MCF 10A (cell line): Measurements from ENCODE around the gene GNAO1. TPM values are rescaled to one million over a fixed set of nuclear protein-coding genes. Genes with fewer than 3 reads are reported as not detected.
A peak's percentile ranks its signal among the peaks of the same experiment; 100 is the strongest.

Experiments used
- BruUV-seq: library from RNA; stranded (reverse); fragments of 400-500 nt; replicated peaks from 2 replicates; lab custom pipeline; 2021; lab: Mats Ljungman, UMichigan
- CTCF ChIA-PET: fragments of 300-600 bp; sonication (Branson Sonifier 250); formaldehyde crosslinking; extraction: SDS; loops from one replicate; lab custom pipeline; 2021; ENCODE audit warnings: antibody characterized with exemption, inconsistent platforms; lab: Yijun Ruan, JAX
- POLR2A ChIA-PET: fragments of 300-600, 350-650 bp; sonication (Branson Sonifier 250); formaldehyde crosslinking; extraction: SDS; loops from one replicate; lab custom pipeline; 2020; ENCODE audit warnings: antibody characterized with exemption, inconsistent platforms; lab: Yijun Ruan, JAX
- DNase-seq: peaks from one replicate; pipeline ENCODE4 v3.0.0-alpha.2; 2018; ENCODE audit not compliant: unreplicated experiment
- H3K27ac Mint-ChIP-seq: one replicate; pipeline ENCODE4 v1.8.0; 2022; ENCODE audit warnings: mild to moderate bottlenecking, low read depth, mixed read lengths; ENCODE audit not compliant: unreplicated experiment
- H3K27me3 Mint-ChIP-seq: one replicate; pipeline ENCODE4 v1.8.0; 2022; ENCODE audit warnings: mixed read lengths; ENCODE audit not compliant: insufficient read depth, unreplicated experiment
- H3K36me3 Mint-ChIP-seq: one replicate; pipeline ENCODE4 v1.8.0; 2022; ENCODE audit warnings: mild to moderate bottlenecking, moderate library complexity, mixed read lengths; ENCODE audit not compliant: insufficient read depth, unreplicated experiment
- H3K4me1 Mint-ChIP-seq: one replicate; pipeline ENCODE4 v1.8.0; 2022; ENCODE audit warnings: mixed read lengths; ENCODE audit not compliant: insufficient read depth, unreplicated experiment
- H3K4me3 Mint-ChIP-seq: one replicate; pipeline ENCODE4 v1.8.0; 2022; ENCODE audit warnings: mild to moderate bottlenecking, moderate library complexity, mixed read lengths; ENCODE audit not compliant: unreplicated experiment
- H3K9me3 Mint-ChIP-seq: one replicate; pipeline ENCODE4 v1.8.0; 2022; ENCODE audit warnings: mixed read lengths; ENCODE audit not compliant: unreplicated experiment
- intact Hi-C: fragments of 100-400 bp; cut with micrococcal nuclease; formaldehyde crosslinking; loops from 2 replicates; pipeline ENCODE4 v1.14.1; 2022
- total RNA-seq: library from RNA; stranded (reverse); gene quantifications from 2 replicates; pipeline ENCODE4 v1.2.3, GENCODE V29; 2022
- TF ChIP-seq, protein P1 (sequence below): fragments of 200-600 bp; IDR thresholded peaks from one replicate; pipeline ENCODE4 v1.8.0; 2022; ENCODE audit warnings: antibody characterized with exemption, mild to moderate bottlenecking; ENCODE audit not compliant: unreplicated experiment

The GNAO1 gene
- total RNA-seq, 1 experiment from 2014 or later, result 0.44 TPM

DNA sequence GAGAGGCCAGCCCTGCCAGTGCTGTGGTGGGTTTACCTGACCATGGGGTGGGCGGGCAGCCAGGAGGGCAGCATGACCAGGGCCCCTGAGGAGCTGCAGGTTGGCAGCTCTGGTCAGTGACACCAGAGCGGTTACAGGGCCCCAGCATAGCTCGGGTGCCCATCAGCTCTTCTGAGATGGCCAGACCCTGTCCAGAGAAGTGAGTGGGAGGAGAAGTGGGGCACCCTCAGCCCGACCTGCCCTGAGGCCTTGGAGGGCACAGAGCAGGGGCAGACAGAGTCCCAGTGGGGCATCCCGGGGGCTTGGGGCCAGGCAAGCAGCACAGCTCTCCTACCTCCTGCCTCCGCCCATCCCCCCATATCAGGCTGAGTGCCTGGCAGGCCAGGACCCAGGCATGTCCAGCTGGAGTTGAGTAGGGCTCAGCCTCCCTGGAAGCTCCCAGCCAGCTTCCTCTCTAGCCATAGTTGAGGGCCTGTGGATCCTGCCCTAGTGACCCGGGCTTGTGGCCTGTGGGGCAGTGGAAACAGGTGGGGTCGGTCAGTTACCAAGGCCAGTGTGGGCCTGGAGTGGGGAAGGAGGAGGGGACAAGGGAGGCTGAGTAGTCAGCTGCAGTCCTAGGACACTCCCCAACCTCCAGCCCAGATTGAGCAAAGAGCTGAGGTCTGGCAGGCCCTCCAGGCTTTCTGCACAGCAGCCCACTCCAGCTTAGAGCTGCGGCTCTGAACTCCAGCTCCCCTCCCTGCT, 150.5 kb downstream of the GNAO1 start:
- CTCF ChIA-PET, result interaction anchor here (0.6 to 15.1 kb wide), 6 partner anchors 9 to 394 kb away, joined by 3 to 233 read pairs (median 5); no protein-coding TSS in a partner anchor

DNA sequence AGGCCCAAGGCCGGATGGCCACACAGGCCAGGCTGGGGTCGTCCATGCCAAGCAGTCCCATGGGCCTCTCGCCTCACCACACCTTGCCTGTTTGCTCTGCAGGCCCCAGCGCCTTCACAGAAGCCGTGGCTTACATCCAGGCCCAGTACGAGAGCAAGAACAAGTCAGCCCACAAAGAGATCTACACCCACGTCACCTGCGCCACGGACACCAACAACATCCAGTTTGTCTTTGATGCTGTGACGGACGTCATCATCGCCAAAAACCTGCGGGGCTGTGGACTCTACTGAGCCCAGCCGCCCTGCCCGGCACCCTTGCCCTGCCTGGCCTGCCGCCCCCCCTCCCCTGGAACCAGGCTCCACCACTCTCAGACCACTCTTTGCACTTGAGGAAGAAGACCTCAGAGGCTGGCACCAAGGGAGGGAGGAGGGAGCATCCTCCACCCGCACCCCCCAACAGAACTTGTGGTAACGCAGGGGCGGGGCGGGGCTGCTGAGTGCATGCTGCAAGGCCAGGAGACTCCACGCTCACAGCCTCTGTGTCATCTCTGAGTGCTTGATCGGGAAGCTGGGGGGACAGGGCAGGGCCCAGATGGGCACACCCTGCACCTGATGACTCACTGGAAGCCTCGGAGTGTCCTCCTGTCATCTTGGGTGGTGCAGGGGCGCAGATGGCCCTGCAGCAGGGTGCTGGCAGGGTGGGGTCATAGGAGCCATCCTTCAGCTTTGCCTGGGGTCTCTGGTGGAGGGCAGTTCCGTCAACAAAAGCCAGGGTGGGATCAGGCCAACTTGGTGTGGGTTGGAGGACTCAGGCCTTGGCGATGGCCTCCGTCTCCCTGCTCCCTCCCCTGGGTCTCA, 152.6 kb downstream of the GNAO1 start:
- ChIA-PET POLR2A (interaction anchor here (1.0 to 1.7 kb wide), 3 partner anchors 12 to 107 kb away, joined by 3 to 6 read pairs (median 4); partner anchors contain the start of genes NUDT21 and OGFOD1), CTCF (interaction anchor here (1.5 to 15.1 kb wide), 6 partner anchors 9 to 19 kb away, joined by 4 to 233 read pairs (median 15); no protein-coding TSS in a partner anchor)
- Mint-ChIP-seq H3K4me3 (no peak overlapping the region), H3K9me3 (no peaks in the 10 kb centered on the region), H3K36me3 (no peaks in the 10 kb centered on the region), H3K27me3 (no peaks in the 10 kb centered on the region), H3K27ac (no peak overlapping the region), H3K4me1 (peaks cover 10% of the 10 kb centered on the region)
- peak; percentile 46 for DNase-seq
- TF ChIP-seq, protein P1, sequence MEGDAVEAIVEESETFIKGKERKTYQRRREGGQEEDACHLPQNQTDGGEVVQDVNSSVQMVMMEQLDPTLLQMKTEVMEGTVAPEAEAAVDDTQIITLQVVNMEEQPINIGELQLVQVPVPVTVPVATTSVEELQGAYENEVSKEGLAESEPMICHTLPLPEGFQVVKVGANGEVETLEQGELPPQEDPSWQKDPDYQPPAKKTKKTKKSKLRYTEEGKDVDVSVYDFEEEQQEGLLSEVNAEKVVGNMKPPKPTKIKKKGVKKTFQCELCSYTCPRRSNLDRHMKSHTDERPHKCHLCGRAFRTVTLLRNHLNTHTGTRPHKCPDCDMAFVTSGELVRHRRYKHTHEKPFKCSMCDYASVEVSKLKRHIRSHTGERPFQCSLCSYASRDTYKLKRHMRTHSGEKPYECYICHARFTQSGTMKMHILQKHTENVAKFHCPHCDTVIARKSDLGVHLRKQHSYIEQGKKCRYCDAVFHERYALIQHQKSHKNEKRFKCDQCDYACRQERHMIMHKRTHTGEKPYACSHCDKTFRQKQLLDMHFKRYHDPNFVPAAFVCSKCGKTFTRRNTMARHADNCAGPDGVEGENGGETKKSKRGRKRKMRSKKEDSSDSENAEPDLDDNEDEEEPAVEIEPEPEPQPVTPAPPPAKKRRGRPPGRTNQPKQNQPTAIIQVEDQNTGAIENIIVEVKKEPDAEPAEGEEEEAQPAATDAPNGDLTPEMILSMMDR, result no peak
- no TSS peak for BruUV-seq
- intact Hi-C loops, result no loop called here

More for the DNA sequence above, 150.5 kb downstream of the GNAO1 start:
- intact Hi-C loops, result no loop called here
- Mint-ChIP-seq H3K27ac (no peak overlapping the region), H3K9me3 (no peaks in the 10 kb centered on the region), H3K36me3 (no peaks in the 10 kb centered on the region), H3K27me3 (no peaks in the 10 kb centered on the region), H3K4me3 (no peak overlapping the region), H3K4me1 (peaks cover 10% of the 10 kb centered on the region)
- POLR2A ChIA-PET, result interaction anchor here (0.6 to 1.1 kb wide), 3 partner anchors 15 to 774 kb away, joined by 3 to 5 read pairs (median 4); no protein-coding TSS in a partner anchor
- no peak for DNase-seq
- TF ChIP-seq, protein P1, result no peak
- BruUV-seq, result no TSS peak

DNA sequence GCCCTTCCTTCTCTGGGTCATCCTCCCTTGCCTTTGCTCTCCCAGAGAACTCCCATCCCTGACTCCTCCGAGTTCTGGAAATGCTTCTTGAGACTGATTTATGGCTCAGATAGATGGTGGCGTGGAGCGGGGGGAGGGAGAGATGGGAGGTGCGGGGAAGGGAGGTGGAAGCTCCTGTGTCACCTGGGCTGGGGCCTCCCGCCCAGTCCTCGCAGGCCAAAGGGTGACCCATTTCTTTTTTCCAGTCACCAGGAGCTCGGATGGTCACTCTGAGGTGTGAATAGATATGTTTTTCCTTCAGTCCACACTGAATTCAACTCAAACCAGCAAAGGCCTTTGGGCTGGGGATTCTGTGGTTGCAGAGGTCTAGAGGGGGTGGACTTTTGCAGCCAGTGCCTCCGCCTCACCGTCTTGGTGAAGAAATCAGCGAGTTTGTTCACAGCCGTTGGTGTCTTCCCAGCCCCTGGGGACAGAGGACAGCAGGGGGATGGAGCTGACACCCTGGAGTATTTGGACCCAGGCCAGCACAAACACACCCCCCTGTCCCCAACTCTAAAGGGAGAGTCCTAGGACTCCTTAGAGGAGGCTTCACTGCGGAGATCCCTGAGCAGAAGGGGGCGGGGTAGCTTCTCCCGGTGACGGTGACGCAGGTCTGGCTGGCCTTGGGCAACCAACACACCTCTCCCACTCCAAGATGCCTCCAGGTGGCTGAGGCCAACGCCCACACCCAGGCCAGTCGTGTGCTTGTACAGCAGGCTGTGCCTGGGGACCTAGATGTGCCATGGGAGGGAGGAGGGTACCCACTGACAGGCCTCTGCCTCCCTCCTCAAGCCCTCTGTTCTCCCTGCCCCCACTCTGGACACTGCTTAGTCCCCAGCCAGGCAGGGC, 153.5 kb downstream of the GNAO1 start:
- Mint-ChIP-seq H3K36me3 (no peaks in the 10 kb centered on the region), H3K4me3 (no peak overlapping the region), H3K27ac (no peak overlapping the region), H3K4me1 (peaks cover 10% of the 10 kb centered on the region), H3K9me3 (no peaks in the 10 kb centered on the region), H3K27me3 (no peaks in the 10 kb centered on the region)
- DNase-seq, result peak; percentile 74
- ChIA-PET CTCF (interaction anchor here (0.5 to 1.9 kb wide), 8 partner anchors 10 to 462 kb away, joined by 3 to 18 read pairs (median 4); no protein-coding TSS in a partner anchor), POLR2A (interaction anchor here (0.6 to 1.7 kb wide), 5 partner anchors 11 to 281 kb away, joined by 3 to 6 read pairs (median 4); partner anchors contain the start of genes MT1E, NUDT21 and OGFOD1)
- BruUV-seq, result no TSS peak
- TF ChIP-seq, protein P1, result no peak
- intact Hi-C loops, result no loop called here
